ENCODE results near the gene TMEM26.

The TMEM26 gene

DNA sequence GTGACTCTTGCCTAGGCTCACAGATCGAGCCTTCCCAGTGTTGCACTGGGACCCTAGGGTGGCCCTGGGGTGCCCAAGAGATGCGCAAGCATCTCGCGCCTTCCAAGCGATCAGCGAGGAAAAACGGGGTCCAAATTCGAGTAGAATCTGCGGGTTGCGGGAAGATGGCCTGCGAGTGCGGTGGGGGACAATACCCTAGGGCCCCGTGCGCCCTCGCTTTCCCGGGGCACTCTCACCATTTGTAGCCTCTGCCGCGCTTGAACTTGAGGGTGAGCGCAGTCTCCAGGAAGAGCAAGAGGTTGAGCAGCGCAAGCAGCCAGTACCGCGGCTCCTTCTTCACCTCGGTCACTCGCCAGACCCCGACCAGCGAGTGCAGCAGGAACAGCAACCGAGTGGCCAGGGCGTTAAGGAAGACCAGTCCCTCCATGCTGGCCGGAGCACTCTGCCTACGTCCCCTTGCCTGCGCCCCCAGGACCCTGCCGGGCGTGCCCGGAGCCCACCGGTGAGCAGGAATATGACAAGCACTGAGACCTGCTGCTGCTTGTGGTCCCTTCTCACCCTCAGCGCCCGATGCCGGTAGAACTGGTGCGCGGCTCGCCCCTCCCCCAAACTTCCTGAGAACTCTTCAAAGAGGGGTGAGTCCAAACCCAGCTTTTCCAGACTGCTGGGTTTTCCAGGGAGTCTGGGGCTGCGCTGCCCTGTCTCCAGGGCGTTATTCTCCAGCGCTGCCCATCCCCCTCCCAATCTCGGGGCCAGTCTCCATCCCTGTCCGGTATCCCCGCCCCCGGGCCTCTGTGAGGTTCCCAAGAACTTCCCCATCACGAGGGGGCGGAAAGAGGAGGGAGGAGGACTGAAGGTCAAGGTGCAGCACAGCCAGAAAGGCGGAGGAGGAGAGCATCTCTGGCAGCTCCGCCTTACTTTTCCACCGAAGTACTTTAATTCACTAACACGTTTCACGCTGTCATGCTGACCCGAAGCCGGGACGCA, at the start of gene TMEM26:
Gene TMEM26 (minus strand): TSS at position 727 of the 987 bp plus-strand sequence. CDS start 300 bp downstream, at position 427.
- no peak for TF ChIP-seq ZNF274 (IDR thresholded peaks at IDR 0.05; ENCODE audit: low read depth, low read length)

DNA sequence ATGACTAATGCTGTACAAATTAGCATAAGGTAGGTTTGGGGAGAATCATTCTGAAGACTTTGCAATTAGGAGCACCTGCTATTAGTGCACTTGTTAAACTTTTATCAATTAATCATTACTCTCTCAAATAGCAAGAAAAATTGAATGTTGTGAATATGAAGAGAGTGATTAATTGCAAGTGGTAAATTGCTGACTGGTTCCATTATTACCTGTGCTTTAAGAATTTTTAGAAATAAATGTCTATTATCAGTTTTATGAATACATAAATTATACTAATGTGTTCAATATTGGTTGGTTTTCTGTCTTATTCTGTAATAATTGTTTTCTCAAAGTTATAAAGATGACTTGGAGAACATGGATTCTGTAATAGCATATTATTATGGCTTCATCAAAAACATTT, 47.3 kb upstream of the TMEM26 start:
- no peak for TF ChIP-seq ZNF274 (IDR thresholded peaks at IDR 0.05; ENCODE audit: low read depth, low read length)

More for the DNA sequence above, at the start of gene TMEM26:
- H3K4me3 ChIP-seq (ENCODE audit: low read length): no peak within 1 kb of the TSS; the same call in 1 of the 2 replicates

DNA sequence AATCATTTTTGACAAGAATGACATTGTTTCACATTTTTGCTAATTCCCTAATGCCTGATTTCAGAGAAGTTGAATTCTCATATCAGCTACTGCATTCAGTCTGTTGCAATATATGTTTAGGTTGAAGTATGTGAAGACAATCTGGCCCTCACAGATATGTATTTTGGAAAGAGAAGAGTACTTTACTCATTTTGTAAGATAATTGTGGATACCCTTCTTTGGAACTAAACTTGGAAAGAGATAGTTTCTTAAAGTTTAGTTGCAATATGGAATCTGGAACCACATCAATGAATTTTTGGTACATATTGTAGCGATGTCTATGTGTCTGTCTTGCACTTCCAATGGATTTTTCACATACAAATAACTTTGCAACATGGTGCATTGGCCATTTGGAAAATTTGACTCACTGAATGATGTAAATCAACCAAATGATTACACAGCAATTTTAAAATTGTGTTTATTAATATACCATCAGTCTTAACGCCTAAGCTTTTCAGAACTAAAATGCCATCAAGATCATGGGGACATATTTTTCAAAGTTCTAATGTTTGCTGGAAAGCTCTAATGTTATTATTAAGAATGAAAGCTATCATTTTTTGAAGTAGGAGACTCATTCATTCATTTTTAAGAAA, 39.3 kb upstream of the TMEM26 start:
- no peak overlapping the region for H3K4me3 ChIP-seq (ENCODE audit: low read length)
- no peak for TF ChIP-seq ZNF274 (IDR thresholded peaks at IDR 0.05; ENCODE audit: low read depth, low read length)

More for the DNA sequence above, 47.3 kb upstream of the TMEM26 start:
- H3K4me3 ChIP-seq (ENCODE audit: low read length): no peak overlapping the region

DNA sequence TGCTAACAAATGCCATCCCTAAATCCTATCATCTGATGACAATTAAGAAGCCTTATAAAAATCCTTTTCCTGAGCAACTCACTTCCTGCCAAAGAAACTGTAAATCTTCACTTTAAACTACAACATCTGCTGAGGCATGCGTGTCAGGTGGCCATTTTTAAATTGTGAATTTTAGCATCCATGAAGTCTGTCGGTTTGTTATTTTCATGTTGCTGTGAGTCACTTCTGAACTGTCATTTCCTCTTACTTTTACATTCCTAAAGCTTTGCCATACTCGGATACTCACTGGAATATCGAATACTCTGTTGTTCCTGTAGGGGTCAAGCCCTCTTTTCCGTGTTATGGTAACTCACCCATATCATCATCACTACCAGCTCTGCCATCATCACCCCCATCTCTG, 34.3 kb upstream of the TMEM26 start:
- TF ChIP-seq ZNF274 (IDR thresholded peaks at IDR 0.05; ENCODE audit: low read depth, low read length): no peak
- H3K4me3 ChIP-seq (ENCODE audit: low read length): no peak overlapping the region

DNA sequence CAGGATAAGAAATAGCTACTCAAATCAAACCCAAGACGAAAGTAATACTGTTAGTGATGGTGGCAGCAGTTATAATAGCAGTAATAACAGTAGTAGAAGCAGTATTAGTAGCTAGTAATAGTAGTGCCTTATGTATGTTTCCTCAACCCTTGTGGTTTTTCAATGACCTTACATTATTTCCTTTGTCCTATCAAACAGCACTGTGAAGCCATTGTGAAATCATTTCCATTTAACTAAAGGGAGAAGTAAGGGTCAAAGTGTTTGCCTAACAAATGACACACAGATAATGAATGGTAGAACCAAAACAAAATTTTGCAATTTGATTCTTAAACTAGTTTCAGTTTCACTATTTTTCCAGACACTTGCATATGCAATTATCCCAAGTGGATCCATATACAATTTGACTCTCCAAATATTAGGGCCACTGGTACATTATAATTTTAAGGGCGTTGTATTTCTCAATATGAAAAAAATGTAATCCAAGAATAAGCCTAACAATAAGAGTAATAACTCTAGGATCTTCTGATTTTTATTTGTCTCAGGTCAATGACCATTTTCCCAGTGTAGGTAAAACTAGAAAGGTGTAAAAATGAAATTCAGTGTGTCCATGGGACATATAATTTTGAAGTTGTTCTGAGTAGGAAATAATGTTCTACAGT, 33.7 kb upstream of the TMEM26 start:
- TF ChIP-seq ZNF274 (IDR thresholded peaks at IDR 0.05; ENCODE audit: low read depth, low read length): no peak
- no peak overlapping the region for H3K4me3 ChIP-seq (ENCODE audit: low read length)

DNA sequence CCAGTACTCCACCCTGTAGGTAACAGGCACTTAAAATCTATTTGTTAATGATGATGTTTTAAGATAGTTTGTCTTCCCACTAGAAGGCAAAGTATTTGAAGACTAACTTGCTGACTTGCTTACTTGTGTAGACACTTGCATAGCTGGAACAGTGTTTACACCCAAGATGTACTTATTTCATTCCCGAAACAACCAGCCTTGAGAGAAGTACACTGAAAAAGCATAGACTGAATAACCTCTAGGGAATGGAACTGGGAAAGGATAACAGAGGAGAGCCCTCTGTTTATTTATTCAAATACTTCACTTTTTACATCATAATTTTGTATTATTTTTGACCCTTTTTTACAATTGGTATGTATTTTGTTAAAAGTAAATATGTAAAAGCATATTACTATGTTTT, 33.1 kb upstream of the TMEM26 start:
- TF ChIP-seq ZNF274 (IDR thresholded peaks at IDR 0.05; ENCODE audit: low read depth, low read length): no peak
- no peak overlapping the region for H3K4me3 ChIP-seq (ENCODE audit: low read length)

DNA sequence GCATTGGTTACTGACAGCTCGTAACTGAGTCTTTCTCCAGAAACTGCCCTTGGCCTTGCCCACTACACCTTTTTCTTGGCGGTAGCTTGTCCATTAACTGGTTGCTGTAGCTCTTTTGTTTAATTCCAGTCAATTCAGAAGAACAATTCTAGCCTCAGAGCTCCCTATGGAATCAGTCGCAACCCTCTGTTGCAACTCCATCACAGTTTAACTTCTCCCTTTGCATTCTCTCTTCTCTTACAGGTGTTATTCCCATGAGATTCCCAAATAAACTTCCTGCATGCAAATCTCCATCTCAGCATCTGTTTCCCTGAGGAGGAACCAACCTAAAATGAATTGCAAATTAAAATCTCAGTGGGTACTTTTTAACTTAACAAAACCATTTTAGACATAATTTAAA, 28.4 kb upstream of the TMEM26 start:
- TF ChIP-seq ZNF274 (IDR thresholded peaks at IDR 0.05; ENCODE audit: low read depth, low read length): no peak
- no peak overlapping the region for H3K4me3 ChIP-seq (ENCODE audit: low read length)

DNA sequence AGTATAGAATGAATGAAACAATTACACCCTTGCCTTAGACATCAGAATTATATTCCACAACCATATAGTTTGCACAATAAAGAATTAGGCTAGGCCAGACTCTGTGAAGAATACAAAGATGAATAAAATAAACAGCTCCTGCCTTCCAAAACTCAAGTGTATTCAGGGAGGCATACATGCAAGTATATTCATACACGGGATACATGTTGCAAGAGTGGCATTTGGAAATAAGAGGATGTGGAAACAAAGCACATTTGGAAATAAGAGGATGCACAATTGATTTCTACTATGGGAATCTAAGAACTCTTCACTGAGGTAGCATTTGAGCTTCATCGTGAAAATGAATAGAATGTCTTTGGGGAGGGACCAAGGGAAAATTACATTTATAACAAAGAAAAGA, 27.0 kb upstream of the TMEM26 start:
- no peak overlapping the region for H3K4me3 ChIP-seq (ENCODE audit: low read length)
- no peak for TF ChIP-seq ZNF274 (IDR thresholded peaks at IDR 0.05; ENCODE audit: low read depth, low read length)

DNA sequence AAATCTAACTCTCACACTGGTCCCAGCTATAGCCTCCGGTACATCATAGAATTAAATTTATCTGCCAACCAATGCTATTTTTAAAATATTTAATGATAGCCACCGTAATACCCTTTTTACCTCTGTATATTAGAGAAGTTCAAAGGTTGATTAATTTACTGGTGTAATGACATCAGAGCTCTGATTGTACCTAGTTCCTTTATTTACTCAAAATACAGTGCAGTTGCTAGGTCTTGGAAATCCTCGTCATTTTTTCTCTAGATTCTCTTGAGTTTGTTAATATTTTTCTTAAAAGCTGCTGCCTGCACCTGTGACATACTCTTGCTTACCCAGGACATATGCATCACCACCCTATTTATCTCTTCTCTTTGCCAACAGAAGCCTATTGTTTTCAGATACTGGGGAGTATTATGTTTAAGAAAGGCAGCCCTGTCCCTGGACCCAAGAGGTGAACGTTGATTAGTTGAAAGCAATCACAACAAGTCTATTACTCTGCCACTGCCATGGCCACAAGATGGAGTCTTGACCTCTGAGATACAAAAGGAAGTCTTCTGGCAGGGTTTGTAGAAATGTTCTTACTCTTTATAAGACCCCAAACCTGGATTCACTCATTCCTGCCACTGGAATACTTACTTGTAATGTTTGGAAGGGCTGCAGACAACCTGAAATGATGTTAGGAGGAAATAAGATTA, 25.6 kb upstream of the TMEM26 start:
- TF ChIP-seq ZNF274 (IDR thresholded peaks at IDR 0.05; ENCODE audit: low read depth, low read length): no peak
- no peak overlapping the region for H3K4me3 ChIP-seq (ENCODE audit: low read length)

DNA sequence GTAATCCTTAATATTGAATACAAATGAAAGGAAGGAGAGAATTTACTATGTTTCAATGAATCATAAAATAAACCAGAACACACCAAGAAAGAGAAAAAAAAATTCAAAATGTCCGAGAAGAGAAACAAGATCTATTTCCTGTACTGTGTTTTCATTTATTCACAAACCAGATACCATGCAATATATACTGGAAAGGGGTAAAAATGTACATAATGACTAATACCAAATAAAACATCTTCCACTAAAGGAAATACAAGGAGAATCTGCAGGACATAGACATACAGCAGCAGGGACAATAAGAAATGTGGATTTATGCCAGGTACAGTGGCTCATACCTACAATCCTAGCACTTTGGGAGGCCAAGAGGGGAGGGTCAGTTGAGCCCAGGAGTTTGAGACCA, 24.3 kb upstream of the TMEM26 start:
- no peak overlapping the region for H3K4me3 ChIP-seq (ENCODE audit: low read length)
- no peak for TF ChIP-seq ZNF274 (IDR thresholded peaks at IDR 0.05; ENCODE audit: low read depth, low read length)

DNA sequence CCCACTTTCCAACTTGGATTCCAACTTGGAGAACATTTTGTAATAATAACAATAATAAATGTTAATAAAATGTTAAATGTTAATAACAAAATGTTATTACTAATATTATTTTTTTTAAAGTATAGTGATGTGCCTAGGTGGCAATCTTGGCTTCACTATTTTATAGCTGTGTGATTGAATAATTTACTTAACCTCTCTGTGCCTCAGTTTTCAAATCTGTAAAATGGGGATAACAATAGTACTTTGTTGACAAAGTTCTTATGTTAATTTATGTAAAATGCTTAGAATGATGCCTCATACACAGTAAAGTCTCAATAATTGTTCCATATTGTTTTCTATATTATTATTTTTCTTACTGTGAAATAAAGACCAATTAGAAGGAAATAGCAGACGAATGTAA, 23.3 kb upstream of the TMEM26 start:
- no peak overlapping the region for H3K4me3 ChIP-seq (ENCODE audit: low read length)
- no peak for TF ChIP-seq ZNF274 (IDR thresholded peaks at IDR 0.05; ENCODE audit: low read depth, low read length)

DNA sequence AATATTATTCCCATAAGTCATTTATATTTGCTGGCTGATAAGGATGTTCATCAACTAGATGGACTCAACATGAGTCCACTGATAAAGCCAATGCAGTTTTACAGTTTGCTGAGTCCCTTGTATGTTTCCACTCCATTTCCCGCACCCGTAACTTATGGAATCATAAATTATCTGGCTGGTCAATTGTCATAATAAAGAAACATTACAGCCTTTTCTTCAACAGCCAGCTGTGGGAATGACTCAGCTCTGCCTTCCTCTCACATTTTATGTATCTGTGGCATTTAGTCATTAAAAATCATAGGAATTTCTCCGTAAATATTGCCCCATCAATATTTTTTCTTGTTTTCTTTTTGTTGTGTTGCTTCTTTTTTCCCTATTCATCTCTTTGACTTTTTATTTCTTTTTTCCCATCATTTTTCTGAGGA, 22.3 kb upstream of the TMEM26 start:
- no peak overlapping the region for H3K4me3 ChIP-seq (ENCODE audit: low read length)
- no peak for TF ChIP-seq ZNF274 (IDR thresholded peaks at IDR 0.05; ENCODE audit: low read depth, low read length)

DNA sequence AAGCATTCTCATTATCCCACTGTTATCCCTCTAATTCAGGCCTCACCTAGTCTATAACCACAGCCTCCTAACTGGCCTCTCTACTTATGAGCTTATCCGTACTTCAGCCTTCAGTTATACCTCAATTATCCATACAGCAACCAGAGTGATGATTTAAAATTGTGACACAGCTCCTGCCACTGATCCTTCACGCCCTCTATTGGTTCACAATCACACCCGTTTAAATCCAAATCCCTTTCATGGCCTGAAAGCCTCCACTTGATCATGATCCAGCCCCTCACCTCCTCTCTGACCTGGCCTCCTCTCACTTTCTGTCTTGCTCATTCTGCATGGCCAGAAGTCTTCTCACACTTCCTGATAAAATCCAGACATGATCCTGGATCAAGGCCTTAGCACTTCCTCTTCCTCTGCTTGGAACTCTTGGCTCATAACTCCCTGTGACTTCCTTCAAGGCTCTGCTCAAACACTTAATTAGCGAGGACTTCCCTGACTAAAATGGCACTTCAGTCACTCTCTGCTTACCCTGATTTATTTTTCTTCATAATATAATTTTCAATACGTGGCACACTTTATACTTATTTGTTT, 19.0 kb upstream of the TMEM26 start:
- no peak overlapping the region for H3K4me3 ChIP-seq (ENCODE audit: low read length)
- TF ChIP-seq ZNF274 (IDR thresholded peaks at IDR 0.05; ENCODE audit: low read depth, low read length): no peak

DNA sequence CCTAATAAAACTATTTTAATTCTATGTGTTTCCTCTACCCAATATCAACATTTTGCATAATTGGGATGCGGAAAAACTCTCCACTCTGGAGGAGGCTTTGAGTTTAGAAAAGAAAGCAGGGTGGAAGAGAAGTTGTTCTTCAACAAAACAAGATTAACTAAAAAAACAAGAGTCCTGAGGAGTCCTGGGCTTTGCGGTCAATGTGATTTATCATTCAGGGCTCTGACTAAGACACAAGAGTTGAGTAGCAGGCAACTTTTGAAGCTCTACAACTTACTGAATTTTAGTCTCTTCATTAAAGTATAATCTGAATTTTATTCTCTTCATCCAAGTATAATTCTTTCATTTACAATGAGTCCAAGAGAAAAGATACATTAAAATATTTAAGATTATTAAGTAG, 18.3 kb upstream of the TMEM26 start:
- no peak for TF ChIP-seq ZNF274 (IDR thresholded peaks at IDR 0.05; ENCODE audit: low read depth, low read length)

More for the DNA sequence above, 18.3 kb upstream of the TMEM26 start:
- H3K4me3 ChIP-seq (ENCODE audit: low read length): no peak overlapping the region

All from GM08714 (cell line).